DOHH2 (cell line): ENCODE results near the gene LCE3D.

Experiments used
- H3F3A ChIP-seq: fragments of 200-600 bp; sonication (generic), shearing (Covaris generic); 2 replicates; pipeline ENCODE4 v1.6.0; 2016; ENCODE audit warnings: antibody characterized with exemption, mild to moderate bottlenecking; ENCODE audit not compliant: control insufficient read depth, insufficient read depth
- H3K27ac ChIP-seq: fragments of 200-600 bp; sonication (generic); 2 replicates; pipeline ENCODE4 v1.5.1; 2014; ENCODE audit warnings: low read depth, mild to moderate bottlenecking, low read length, moderate library complexity
- H3K27me3 ChIP-seq: fragments of 200-600 bp; sonication (generic); 2 replicates; pipeline ENCODE4 v1.6.1; 2014; ENCODE audit warnings: mild to moderate bottlenecking, low read length, mixed read lengths; ENCODE audit not compliant: control insufficient read depth
- H3K36me3 ChIP-seq: fragments of 200-600 bp; sonication (generic); 2 replicates; pipeline ENCODE4 v1.6.1; 2014; ENCODE audit warnings: mild to moderate bottlenecking, low read length, moderate library complexity, mixed read lengths; ENCODE audit not compliant: control insufficient read depth
- H3K4me1 ChIP-seq: fragments of 200-600 bp; sonication (generic); 2 replicates; pipeline ENCODE4 v1.6.1; 2014; ENCODE audit warnings: mild to moderate bottlenecking, low read length, mixed read lengths; ENCODE audit not compliant: control insufficient read depth
- H3K4me2 ChIP-seq: fragments of 200-600 bp; sonication (generic); 2 replicates; pipeline ENCODE4 v1.6.0; 2014; ENCODE audit warnings: mild to moderate bottlenecking, low read length, moderate library complexity
- H3K4me3 ChIP-seq: fragments of 200-600 bp; sonication (generic); 2 replicates; pipeline ENCODE4 v1.5.1; 2014; ENCODE audit warnings: mild to moderate bottlenecking, low read length, mixed read lengths
- H3K79me2 ChIP-seq: fragments of 200-600 bp; sonication (generic); 2 replicates; pipeline ENCODE4 v1.6.1; 2014; ENCODE audit warnings: mild to moderate bottlenecking, low read length, mixed read lengths; ENCODE audit not compliant: control insufficient read depth
- H3K9me2 ChIP-seq: fragments of 200-600 bp; sonication (generic); replicated peaks from 2 replicates; pipeline ENCODE4 v1.6.1; 2014; ENCODE audit warnings: mild to moderate bottlenecking, low read length, mixed read lengths; ENCODE audit not compliant: control insufficient read depth
- H3K9me3 ChIP-seq: fragments of 200-600 bp; sonication (generic); 2 replicates; pipeline ENCODE4 v1.6.1; 2014; ENCODE audit warnings: antibody characterized with exemption, low read length, mixed read lengths; ENCODE audit not compliant: control insufficient read depth, insufficient read depth
- H4K20me1 ChIP-seq: fragments of 200-600 bp; sonication (generic); 2 replicates; pipeline ENCODE4 v1.6.0; 2014; ENCODE audit warnings: low read depth, mild to moderate bottlenecking, antibody characterized with exemption, low read length, moderate library complexity; ENCODE audit not compliant: control insufficient read depth, insufficient read depth
- EZH2phosphoT487 ChIP-seq: fragments of 200-600 bp; sonication (generic); IDR thresholded peaks from 2 replicates; pipeline ENCODE4 v1.6.1; 2017; ENCODE audit warnings: borderline replicate concordance, mild to moderate bottlenecking, antibody characterized with exemption, low read length, moderate library complexity, mixed read lengths
- TF ChIP-seq, protein P1 (sequence below): fragments of 200-600 bp; sonication (generic); IDR thresholded peaks from one replicate; pipeline ENCODE4 v1.5.1; 2014; ENCODE audit warnings: antibody characterized with exemption, mild to moderate bottlenecking, low read depth, low read length; ENCODE audit not compliant: poor library complexity, severe bottlenecking

Gene LCE3D

DNA sequence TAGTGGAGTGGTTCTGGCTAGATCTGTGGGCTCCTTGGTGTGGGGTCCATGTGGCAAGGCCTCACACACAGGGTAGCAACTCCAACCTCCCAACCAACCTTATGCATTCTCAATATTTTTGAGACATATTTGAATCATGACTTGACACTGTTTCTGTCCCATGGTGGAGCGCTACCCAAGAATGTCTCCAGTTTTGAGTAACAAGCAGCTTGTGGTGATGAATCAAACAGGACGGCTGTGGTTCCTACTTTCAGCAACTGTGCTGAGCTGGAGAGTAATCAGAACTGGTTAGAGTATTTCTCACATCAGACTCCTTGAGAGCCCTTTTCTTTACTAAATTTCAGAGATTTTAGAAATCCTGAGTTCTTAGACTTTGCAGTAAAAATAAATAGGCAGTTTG lies 3.1 kb downstream of the LCE3D start:
- Histone ChIP-seq H3K27ac (no peak overlapping the region), H3K9me3 (no peaks in the 10 kb centered on the region), H3K4me1 (no peaks in the 10 kb centered on the region), H4K20me1 (no peaks in the 10 kb centered on the region), H3K79me2 (no peaks in the 10 kb centered on the region), H3K27me3 (0 out of 2 replicates have a peak, but pooled peaks cover 3% of the 10 kb centered on the region), H3K4me3 (no peak overlapping the region), H3F3A (no peaks in the 10 kb centered on the region), H3K4me2 (no peak overlapping the region), H3K9me2 (no peaks in the 10 kb centered on the region), H3K36me3 (no peaks in the 10 kb centered on the region)
- no peak for TF ChIP-seq EZH2phosphoT487
- TF ChIP-seq, protein P1, sequence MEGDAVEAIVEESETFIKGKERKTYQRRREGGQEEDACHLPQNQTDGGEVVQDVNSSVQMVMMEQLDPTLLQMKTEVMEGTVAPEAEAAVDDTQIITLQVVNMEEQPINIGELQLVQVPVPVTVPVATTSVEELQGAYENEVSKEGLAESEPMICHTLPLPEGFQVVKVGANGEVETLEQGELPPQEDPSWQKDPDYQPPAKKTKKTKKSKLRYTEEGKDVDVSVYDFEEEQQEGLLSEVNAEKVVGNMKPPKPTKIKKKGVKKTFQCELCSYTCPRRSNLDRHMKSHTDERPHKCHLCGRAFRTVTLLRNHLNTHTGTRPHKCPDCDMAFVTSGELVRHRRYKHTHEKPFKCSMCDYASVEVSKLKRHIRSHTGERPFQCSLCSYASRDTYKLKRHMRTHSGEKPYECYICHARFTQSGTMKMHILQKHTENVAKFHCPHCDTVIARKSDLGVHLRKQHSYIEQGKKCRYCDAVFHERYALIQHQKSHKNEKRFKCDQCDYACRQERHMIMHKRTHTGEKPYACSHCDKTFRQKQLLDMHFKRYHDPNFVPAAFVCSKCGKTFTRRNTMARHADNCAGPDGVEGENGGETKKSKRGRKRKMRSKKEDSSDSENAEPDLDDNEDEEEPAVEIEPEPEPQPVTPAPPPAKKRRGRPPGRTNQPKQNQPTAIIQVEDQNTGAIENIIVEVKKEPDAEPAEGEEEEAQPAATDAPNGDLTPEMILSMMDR: no peak

DNA sequence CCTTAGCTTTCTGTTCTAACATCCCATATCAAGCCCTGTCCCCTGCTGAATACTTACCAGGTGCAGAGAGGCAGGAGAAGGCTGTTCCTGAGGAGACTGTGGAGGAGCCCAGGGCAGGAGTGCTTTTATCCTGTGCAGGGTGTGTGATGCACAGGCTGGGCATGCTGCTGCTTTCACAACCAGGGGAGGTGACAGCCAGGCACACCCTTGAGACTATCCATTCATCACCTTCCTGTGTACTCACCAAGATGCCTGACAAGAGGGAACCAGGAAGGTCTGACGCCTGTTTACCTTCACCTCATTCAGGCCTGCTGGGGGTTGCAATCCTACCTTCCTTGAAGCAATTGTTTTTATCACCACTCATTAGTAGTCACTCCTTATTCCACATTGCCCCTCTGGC lies 13.6 kb downstream of the LCE3D start, which contains the start of gene LCE3E:
Gene LCE3E, minus strand, starts transcription at position 100 of the 400 bp plus-strand sequence. CDS start 572 bp downstream, outside the sequence.
- H3K36me3 ChIP-seq: no peaks in the 10 kb centered on the region
- H4K20me1 ChIP-seq: no peaks in the 10 kb centered on the region
- no peaks in the 10 kb centered on the region for H3K79me2 ChIP-seq
- H3K4me2 ChIP-seq: no peak within 1 kb of the TSS
- H3K4me3 ChIP-seq: no peak within 1 kb of the TSS
- H3F3A ChIP-seq: no peaks in the 10 kb centered on the region
- TF ChIP-seq EZH2phosphoT487: no peak
- TF ChIP-seq, protein P1: no peak
- no peaks in the 10 kb centered on the region for H3K27me3 ChIP-seq
- H3K4me1 ChIP-seq: no peaks in the 10 kb centered on the region
- no peaks in the 10 kb centered on the region for H3K9me3 ChIP-seq
- H3K27ac ChIP-seq: no peak within 1 kb of the TSS
- H3K9me2 ChIP-seq: no peaks in the 10 kb centered on the region

DNA sequence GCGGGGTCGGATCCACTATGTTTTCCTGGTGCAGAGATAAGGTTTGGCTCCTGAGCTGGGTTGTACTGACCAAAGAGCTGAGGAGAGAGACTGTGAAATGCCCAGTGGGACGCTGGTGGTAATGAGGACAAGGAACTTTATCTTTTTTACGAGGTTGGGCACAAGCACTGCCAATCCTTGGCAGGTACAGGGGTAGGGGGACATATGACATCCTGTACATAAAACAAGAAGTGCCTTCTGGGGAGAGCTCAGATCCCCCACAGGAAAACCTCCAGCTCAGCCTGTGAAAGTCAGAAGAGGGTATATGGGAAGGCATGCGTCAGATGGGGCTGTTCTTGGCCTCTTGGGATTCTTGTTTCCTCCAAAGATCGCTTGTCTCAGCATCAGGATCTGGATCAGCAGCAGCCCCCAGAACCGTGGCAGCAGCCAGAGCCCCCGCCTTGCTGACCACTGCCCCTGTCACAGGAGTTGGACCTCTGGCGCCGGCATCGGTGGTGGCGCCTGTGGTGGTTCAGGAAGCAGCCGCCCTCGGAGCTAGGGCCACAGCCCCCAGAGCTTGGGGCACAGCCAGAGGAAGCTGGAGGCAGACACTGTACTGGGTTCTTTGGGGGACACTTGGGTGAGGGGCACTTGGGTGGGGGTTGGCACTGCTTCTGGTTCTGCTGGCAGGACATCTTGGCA lies 14.6 kb downstream of the LCE3D start:
- Histone ChIP-seq H3K4me1 (no peaks in the 10 kb centered on the region), H3K9me2 (no peaks in the 10 kb centered on the region), H3K27me3 (no peaks in the 10 kb centered on the region), H4K20me1 (no peaks in the 10 kb centered on the region), H3K4me3 (no peak overlapping the region), H3K27ac (no peak overlapping the region), H3K9me3 (no peaks in the 10 kb centered on the region), H3K36me3 (no peaks in the 10 kb centered on the region), H3K4me2 (no peak overlapping the region), H3K79me2 (no peaks in the 10 kb centered on the region), H3F3A (no peaks in the 10 kb centered on the region)
- TF ChIP-seq, protein P1: no peak
- no peak for TF ChIP-seq EZH2phosphoT487
